Measurements from ENCODE around the gene DBH. TPM values are rescaled to one million over a fixed set of nuclear protein-coding genes. Genes with fewer than 3 reads are reported as not detected.

The DBH gene
- total and polyA plus RNA-seq, 2 donors (not counting 3 experiments of a cell fraction or from before 2014, with no cell fraction given), result not detected

DNA sequence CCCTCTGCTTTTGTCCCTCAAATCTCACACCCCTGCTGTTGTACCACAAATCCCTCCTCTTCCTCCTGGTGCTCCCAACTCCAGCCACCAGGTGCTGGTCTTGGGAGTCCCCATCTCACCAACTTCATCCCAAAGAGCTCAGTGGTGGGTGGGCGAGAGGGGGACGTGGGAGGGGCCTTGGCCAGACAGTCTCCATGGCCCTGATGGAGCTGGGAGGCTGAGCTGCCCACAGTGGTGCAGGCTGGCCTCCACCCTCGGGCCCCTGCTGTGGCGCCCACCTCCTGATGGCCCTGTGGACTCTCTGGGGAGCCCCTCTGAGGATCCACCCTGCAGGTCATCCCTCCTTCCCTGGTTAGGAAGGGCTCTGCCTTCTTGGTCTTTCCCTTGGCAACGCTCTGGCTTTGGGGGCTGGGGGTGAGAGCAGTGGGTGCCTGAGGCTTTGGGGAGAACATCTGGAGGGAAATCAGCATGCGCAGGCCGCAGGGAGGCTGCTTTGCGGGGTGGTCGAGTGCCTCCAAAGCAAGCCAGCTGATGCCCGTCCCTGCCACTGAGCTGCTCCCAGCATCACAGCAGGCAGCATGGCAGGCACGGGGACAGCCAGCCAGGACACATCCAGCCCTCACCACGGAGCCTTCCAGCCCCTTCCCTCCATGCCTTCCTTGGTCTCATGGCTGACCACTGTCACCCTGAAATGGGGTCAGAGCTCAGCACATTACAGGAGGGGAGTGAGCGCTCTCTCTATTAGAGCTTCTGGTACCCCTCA lies 19.3 kb upstream of the DBH start:
- Histone ChIP-seq H2AFZ (ENCODE audit: low read depth, low read length) (no peak overlapping the region), H4K20me1 (replicated peaks; ENCODE audit: control insufficient read depth, extremely low read depth, insufficient read depth, low read length) (no peaks in the 10 kb centered on the region), H3K9me3 (replicated peaks; ENCODE audit: control insufficient read depth, insufficient read depth, low read length) (no peaks in the 10 kb centered on the region), H3K4me3 (replicated peaks in 1 of 3; ENCODE audit: insufficient read depth in 1 of 3, low read depth in 1 of 3, low read length in 3 of 3) (no peak overlapping the region), H3K79me2 (ENCODE audit: control insufficient read depth, insufficient read depth, low read length) (no peaks in the 10 kb centered on the region), H3K4me1 (ENCODE audit: control insufficient read depth, extremely low read depth, insufficient read depth, low read length) (no peaks in the 10 kb centered on the region), H3K27me3 (ENCODE audit: control insufficient read depth in 2 of 2, insufficient read depth in 2 of 2, low read length in 2 of 2) (peaks cover 2 to 3% of the 10 kb centered on the region in 2 experiments), H3K36me3 (ENCODE audit: control insufficient read depth in 2 of 2, extremely low read depth in 1 of 2, insufficient read depth in 2 of 2, low read length in 2 of 2) (no peaks in the 10 kb centered on the region), H3K9me1 (replicated peaks; ENCODE audit: control insufficient read depth, extremely low read depth, insufficient read depth, low read length) (no peaks in the 10 kb centered on the region), H3K27ac (ENCODE audit: insufficient read depth, low read depth, low read length) (no peak overlapping the region), H3K4me2 (ENCODE audit: insufficient read depth, low read length) (no peak overlapping the region), H3K9ac (replicated peaks; ENCODE audit: extremely low read depth, insufficient read depth, low read length) (no peak overlapping the region)
- FAIRE-seq, result no peak
- ChIA-PET POLR2A (no interaction called here), CTCF (no interaction called here)
- TF ChIP-seq, protein P1, sequence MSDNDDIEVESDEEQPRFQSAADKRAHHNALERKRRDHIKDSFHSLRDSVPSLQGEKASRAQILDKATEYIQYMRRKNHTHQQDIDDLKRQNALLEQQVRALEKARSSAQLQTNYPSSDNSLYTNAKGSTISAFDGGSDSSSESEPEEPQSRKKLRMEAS (IDR thresholded peaks at IDR 0.05; ENCODE audit: insufficient read depth, insufficient read length), result no peak
- no peak for TF ChIP-seq GATA2 (IDR thresholded peaks at IDR 0.05; ENCODE audit: insufficient read depth, insufficient read length, low read depth, low read length)
- no peak for TF ChIP-seq MYC (IDR thresholded peaks at IDR 0.05; ENCODE audit: low read depth, low read length)
- TF ChIP-seq JUN (IDR thresholded peaks at IDR 0.05; ENCODE audit: borderline replicate concordance, insufficient read depth, insufficient read length, low read depth), result no peak
- TF ChIP-seq, protein P2, sequence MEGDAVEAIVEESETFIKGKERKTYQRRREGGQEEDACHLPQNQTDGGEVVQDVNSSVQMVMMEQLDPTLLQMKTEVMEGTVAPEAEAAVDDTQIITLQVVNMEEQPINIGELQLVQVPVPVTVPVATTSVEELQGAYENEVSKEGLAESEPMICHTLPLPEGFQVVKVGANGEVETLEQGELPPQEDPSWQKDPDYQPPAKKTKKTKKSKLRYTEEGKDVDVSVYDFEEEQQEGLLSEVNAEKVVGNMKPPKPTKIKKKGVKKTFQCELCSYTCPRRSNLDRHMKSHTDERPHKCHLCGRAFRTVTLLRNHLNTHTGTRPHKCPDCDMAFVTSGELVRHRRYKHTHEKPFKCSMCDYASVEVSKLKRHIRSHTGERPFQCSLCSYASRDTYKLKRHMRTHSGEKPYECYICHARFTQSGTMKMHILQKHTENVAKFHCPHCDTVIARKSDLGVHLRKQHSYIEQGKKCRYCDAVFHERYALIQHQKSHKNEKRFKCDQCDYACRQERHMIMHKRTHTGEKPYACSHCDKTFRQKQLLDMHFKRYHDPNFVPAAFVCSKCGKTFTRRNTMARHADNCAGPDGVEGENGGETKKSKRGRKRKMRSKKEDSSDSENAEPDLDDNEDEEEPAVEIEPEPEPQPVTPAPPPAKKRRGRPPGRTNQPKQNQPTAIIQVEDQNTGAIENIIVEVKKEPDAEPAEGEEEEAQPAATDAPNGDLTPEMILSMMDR (IDR thresholded peaks at IDR 0.05; ENCODE audit: extremely low read depth in 1 of 2, insufficient read depth in 1 of 2, low read depth in 1 of 2, low read length in 2 of 2), result no peak
- no peak for TF ChIP-seq POLR2AphosphoS5 (IDR thresholded peaks at IDR 0.05; ENCODE audit: insufficient read depth, low read depth, low read length)
- TF ChIP-seq POLR2A (IDR thresholded peaks at IDR 0.05; ENCODE audit: low read depth, low read length), result no peak
- no peak for TF ChIP-seq EZH2 (IDR thresholded peaks at IDR 0.05; ENCODE audit: borderline replicate concordance, low read depth, low read length, severe bottlenecking)
- TF ChIP-seq FOS (IDR thresholded peaks at IDR 0.05; ENCODE audit: borderline replicate concordance, insufficient read depth, low read length), result no peak
- no TSS peak for BruUV-seq (replicated peaks)
- dilution Hi-C loops (cut with MboI; ENCODE audit: extremely low pct_ligation_motif_present, low sequenced_read_pairs) (no loop called here), intact Hi-C loops (cut with micrococcal nuclease) (no loop called here)
- DNase-seq (ENCODE audit: low read depth, low spot score), result no peak

Data from endothelial cell of umbilical vein (primary cell).